T-helper 1 cell (primary cell): ENCODE data around the gene RBKS.
"Not testable (repeated sequence)": the region's sequence is repeated elsewhere in the genome, so short reads cannot be mapped to it uniquely, and the experiment has no call there.

ENCODE experiments used
- DNase-seq, 5 donors: peaks; one replicate each; pipeline ENCODE4 v3.0.0-alpha.2; 2012 to 2020

RBKS gene

DNA sequence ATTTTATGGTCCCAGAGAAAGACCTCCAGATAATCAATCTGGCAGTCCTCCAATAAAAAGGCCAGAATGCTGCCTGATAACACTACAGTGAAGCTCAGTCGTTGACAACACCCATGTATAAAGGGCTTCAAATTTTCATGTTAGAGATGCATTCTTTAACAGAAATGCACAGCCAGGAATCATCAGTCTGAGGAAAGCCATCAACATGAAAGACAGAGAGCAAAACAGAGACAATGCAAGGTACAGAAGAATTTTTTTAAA lies 14.1 kb upstream of the RBKS start:
- DNase-seq, result no peak

DNA sequence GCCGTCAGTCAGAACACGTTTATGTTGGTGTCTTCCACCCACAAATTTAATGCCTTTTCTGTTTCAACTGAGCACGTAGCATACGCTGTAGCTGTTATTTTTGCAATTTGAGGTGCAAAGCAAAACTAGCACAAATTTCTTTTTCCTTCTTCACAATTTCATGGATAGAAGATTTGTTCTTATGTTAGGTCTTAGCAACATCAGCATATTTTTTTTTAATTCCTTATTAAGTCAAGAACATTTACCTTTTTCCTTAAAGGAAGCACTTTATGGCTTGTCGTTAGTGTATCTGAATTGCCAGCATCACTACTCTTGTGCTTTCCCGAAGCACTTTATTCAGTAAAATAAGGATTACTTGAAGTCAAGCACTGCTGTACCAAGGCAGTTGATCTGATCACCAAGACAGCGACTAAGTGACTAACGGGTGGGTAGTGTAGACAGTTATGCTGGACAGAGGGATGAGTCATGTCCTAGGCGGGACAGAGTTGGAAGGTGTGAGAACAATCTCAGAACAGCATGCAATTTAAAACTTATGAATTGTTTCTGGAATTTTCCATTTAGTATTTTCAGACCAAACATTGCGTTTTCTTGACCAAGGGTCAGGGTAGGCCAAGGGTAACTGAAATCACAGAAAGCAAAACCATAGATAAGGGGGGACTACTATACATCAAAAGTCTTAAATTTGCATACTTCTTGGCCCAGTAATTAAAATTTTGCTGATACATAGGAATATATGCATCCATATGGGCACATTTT lies 13.6 kb upstream of the RBKS start:
- no peak for DNase-seq

DNA sequence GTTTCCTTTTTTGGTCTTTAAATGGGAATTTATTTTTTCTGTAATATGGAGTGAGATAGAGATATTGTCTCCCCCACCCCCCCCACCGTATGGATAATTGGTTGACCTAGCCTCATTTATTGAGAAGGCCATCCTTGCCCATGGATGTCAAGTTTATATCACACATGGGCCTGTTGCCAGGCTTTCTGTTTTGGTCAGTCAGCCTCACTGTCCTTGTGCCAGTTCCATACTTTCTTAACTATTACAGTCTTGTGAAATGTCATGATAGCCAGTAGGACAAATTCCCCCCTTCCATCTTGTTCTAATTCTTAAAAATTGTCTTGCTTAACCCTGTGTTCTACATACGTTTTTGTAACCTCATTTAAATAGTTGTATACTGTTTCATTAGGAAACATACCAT lies 12.8 kb upstream of the RBKS start:
- no peak for DNase-seq

DNA sequence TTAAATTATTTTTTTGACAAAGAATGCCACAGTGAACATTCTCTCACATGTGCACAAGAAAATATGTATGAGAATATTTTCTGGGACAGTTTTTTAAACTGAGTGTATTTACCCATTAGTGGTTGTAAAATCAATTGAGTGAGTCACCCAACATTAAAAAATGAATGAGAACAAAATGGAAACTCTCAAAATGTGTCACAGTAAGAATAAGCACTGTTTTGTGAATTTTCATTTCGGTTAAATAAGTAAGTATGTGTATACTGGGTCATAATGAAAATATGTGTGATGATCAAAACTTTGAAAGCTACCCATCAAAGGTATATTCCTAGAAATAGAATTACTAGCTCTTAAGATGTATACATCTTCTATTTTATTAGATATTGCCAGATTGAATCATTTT lies 11.9 kb upstream of the RBKS start:
- DNase-seq, result peak in 1 of 5 donors; percentile 44

DNA sequence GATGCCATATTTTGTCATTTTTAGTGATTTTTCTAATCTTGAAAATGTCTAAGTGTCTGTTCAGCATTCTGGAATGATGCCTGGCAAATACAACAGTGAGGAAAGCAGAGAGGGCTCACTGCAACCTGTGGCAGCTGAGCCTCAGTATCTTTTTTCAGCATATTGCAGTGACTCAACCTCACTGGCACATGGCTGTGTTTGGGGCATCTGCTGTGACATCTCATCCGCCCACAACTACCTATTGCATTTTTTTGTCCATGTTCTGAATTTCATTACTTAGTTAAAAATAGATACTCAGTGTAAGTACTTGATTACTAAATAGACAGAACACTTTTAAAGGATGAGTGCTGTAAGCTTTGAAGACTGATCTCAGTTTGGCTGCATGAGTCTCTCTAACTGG lies 11.0 kb upstream of the RBKS start:
- DNase-seq, result peak in 1 of 5 donors; percentile 37

DNA sequence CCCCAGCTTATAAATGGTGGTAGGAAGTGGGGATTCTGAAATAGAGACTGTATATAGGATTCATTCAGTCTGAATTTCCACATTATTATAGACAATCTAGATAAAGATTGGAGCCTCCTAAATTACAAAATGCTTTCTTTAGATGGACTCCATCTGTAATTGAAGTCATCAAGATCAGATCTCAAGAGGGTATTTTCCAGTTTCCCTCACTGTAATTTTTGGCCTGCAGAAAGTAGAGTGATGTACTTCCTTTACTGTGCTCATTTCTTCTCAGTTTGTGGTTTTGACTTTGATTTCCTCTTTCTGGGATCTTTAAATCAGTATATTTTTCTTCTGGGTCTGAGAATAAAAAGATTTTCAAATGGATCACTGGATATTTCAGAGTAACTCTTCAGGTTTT lies 7.5 kb upstream of the RBKS start:
- DNase-seq, result peak in 1 of 5 donors; percentile 21

DNA sequence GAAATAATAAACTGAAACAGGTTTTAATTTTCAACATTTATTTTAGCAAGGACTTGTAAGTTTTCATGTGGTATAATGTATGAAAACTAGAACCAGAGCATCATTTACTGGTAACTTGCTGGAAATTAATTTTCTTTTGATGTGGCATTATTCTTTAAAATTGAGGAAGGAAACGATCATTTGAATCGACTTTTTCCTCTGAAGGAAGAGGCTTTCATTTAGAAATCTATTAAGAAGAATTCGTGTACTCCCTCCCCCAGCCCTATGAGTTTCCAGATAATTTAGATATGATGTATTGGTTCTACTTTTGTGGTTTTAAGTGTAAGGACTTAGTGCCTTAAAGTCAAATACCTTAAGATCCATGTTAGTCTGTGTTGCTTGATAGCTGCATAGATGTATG lies 2.8 kb upstream of the RBKS start:
- no peak for DNase-seq

DNA sequence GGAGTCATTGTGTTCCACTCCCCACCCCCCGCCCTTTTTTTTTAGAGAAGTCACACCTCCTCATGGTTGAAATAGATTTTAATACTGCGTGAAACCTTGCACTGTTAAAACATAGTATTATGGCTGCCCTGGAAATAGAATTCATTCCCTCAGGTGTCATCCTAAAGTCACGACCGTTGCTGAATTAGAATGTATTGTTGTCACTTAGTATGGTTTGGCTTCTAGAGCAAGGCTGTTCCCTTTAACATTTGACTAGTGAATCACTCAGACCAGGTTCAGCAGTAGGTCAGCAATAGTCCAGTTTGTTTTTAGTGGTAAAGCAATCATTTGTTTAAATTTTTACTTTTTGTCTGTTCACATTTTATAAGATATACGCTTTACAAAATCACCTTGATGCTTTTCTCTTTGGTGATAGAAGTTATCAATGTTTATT lies 1.5 kb upstream of the RBKS start:
- DNase-seq, result no peak

DNA sequence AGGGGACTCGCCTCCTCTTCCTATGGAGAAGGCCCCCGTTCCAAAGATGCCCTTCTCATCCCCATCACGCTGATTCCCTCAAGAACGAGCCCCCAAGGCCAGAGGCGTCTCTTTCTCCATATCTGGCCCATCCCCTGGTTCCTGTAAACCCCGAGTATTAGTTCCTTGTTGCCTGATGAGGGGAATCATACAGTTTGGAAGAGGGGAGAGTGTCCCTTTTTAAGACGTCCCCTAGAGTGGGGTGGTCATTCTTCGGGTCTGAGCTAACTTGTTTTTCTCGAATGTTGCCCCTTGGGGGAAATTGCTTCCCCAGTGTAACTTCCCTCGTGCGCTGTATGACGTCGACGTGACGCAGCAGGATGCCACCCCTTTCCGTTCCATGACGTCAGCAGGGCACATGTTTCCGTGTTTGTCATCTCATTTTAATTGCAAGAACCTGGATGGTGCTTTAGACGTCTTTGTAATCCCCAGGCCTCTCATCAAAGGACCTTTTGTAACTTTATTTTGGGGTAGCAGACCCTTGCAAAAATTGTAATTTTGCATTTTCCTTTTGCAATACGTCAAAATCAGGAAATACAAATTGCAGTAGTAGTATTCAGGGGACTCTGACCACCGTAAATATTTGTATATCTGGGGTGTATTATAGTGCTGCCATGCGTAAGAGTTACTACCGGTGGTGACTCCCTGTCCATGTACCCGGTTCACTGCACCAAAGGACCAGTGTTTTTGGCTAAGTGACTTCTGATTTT lies 911 bp upstream of the RBKS start:
- peak; percentile 73 to 92 (median 89) for DNase-seq

DNA sequence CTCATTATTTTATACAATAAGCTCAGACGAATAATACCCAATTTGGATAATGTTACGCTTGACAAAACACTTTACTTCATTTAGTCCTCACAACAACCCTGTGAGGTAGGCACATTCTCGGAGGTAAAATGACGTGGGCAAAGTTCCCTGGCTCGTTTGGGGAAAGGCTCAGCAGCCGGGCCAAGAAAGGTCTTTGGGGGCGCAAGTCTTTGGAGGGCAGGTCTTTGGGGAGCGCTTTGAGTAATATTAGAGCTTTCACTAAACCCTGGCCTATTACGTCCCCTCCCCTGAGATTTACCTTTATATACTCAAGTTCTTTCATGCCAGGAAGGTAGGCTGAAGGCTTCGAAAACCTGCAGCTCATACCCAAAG lies 427 bp downstream of the RBKS start:
- no peak for DNase-seq

DNA sequence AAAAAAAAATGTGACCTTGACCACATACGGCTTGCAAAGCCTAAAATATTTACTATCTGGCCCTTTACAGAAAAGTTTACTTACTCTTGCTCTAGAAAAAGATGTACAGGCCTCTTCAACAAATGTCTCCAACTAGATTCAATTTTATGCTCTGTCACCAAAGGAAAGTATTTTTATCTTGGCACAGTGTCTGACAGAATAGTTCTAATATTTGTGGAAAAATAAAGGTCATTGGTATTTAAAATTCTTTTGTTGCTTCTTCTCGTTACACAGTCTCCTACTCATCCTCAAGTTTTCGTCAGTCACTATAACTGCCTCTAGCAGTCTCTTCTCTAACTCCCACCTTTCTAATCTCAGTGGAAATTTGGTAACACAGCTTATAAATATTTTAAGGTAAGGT lies 1.4 kb downstream of the RBKS start:
- DNase-seq, result no peak

DNA sequence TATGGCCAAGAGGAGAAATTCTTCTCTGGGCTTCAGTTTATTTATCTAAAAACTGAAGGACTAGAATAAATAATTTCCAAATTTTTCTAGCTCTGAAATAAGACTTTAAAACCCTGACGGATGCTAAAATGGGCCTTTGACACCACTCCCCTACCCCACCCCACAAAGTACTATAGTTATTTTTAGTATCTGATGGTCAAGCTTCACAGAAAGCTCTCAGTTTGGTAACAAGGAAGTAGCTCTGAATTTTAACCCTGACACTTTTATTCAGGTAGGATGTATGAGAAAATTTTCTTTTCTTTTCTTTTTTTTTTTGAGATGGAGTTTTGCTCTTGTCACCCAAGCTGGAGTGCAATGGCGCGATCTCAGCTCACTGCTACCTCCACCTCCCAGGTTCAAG lies 2.4 kb downstream of the RBKS start:
- no peak for DNase-seq

DNA sequence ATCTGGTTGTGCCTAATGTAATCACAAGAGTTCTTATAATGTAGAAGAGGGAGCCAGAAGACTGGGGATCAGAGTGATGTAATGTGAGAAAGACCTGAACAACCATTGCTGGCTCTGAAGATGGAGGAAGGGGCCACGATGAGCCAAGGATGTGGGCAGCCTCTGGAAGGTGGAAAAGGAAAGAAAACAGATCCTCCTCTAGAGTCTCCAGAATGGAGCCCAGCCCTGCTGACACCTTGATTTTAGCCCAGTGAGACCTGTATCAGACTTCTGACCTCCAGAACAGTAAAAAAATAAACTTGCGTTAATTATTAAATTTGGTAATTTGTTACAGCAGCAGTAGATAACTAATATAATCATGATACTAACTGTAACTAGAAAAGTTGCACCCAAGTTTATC lies 3.1 kb downstream of the RBKS start:
- no peak for DNase-seq

DNA sequence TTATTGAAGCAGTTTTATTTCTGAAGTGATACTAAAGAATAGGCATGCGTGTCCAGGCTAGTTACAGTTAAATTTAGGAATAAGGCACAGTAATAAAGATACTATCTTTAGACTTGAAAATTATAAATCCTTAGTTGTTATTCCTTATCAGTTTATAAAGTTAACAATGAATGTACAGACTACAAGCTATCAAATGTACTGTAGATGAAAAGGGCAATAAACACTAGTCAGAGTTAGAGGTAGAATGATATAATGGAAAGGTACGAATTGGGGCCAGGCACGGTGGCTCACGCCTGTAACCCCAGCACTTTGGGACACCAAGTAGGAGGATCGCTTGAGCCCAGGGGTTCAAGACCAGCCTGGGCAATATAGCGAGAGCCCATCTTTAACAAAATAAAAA lies 3.9 kb downstream of the RBKS start:
- DNase-seq, result no peak

DNA sequence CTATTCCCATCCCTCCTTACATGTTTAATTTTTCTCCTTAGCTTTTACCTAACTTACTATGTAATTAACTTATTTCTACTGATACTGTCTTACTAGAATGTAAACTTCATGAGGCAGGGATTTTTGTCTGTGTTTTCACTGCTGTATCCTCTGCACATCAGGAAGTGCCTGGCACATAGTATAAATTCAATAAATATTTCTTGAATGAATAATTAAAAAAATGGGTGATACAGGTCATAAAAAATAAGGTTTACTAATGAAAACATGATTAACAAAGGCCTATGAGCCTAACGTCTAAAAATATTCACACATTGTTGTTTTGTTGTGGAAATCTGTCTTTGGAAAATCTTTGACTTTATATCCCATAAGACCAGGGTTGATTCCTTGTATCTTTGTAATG lies 4.5 kb downstream of the RBKS start:
- no peak for DNase-seq

DNA sequence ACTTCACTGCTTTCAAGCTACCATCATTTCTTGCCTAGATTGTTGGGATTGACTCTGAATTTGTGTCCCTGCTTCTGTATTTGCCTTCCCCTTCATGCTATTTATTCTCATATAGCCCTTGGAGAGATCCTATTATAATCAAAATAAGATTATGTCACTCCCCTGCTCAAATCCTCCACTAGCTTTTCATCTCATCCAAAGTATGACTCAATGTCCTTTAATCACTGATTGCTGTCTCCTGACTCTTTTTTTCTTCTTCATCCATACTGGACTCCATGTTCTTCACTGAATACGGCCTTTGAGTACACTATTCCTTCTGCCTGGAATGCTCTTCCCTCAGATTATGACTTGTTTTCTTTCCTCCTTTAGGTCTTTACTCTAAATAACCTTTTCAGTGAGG lies 5.0 kb downstream of the RBKS start:
- DNase-seq, result no peak

DNA sequence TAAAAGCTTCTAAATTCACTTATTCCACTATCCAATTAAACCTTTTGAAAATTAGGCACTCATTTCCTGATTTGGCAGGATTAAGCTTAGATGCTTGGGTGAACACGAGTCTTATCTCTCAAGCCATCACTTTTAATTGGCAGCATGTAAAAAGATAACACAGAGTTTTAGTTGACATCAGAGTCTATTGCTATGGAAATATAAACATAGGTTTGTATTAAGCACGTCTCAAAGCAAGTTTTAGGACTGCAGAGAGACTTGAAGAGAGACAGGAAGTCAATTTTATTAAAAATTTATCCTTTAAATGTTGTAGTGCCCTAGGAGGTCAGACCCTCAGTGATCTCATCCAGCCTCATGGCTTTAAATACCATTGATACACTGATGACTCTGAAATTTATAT lies 5.6 kb downstream of the RBKS start:
- no peak for DNase-seq

DNA sequence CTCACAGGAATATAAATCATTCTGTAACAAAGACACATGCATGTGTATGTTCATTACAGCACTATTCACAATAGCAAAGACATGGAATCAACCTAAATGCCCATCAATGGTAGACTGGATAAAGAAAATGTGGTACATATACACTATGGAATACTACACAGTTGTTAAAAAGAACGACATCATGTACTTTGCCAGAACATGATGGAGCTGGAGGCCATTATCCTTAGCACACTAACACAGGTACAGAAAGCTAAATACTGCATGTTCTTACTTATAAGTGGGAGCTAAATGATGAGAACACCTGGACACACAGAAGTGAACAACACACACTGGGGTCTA lies 7.6 kb downstream of the RBKS start:
- not testable (repeated sequence) for DNase-seq

DNA sequence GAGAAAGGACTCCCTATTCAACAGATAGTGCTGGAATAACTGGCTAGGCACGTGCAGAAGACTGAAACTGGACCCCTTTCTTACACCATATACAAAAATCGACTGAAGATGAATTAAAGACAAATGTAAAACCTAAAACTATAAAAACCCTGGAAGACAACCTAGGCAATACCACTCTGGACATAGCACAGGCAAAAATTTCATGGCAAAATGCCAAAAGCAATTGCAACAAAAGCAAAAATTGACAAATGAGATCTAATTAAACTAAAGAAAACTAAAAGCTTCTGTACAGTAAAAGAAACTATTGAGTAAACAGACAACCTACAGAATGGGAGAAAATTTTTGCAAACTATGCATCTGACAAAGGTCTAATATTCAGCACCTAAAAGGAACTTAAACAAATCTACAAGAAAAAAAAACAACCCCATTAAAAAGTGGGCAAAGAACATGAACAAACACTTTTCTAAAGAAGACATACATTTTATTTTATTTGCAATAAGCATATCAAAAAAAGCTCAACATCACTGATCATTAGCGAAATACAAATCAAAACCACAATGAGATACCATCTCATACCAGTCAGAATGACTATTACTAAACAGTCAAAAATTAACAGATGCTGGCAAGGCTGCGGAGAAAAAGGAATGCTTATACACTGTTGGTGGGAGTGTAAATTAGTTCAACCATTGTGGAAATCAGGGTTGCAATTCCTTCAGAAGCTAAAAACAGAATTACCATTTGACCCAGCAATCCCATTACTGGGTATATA lies 8.2 kb downstream of the RBKS start:
- not testable (repeated sequence) for DNase-seq

DNA sequence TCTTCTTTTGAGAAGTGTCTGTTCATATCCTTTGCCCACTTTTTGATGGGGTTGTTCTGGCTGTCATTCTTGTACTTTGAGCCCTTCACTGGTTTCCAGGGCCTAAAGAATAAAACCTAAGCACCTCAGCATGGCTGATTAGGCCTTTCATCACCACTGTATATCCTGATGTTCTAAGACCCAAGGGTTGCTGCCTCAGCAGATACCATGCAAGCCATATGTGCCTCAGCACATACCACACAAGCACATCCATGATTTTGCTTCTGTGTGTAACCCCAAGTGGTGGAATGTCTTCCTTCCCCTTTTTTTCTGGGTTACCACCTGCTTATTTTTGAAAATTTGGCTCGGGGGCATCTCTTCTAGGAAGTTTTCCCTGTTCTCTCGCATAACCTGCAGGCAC lies 11.4 kb downstream of the RBKS start:
- DNase-seq, result no peak

DNA sequence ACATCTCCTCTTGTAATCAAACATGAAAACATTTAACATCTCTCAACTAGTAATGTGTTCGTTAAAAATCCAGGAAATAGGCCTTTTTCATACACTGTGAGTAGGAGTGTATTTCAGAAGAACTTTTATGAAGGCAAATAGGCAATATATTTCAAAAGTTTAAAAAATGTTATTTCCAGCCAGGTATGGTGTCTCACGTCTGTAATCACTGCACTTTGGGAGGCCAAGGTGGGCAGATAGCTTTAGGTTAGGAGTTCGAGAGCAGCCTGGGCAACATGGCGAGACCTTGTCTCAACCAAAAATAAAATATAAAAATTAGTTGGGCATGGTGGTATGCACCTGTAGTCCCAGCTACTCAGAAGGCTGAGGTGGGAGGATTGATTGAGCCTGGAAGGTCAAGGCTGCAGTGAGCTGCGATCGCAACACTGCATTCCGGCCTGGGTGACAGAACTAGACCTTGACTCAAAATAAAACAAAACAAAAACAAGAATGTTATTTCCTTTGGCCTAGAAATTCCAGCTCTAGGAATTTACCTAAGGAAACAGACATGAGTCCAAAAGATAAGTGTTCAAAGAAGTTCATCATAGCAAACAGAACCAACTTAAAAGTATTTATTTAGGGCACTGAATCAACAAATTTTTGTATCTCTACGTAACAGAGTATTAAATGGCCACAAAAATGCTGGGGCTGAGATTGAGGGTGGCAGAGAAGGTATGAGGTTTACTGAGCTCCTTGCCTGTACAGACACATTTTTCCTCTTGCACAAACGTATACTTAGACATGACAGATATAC lies 14.9 kb downstream of the RBKS start:
- no peak for DNase-seq

DNA sequence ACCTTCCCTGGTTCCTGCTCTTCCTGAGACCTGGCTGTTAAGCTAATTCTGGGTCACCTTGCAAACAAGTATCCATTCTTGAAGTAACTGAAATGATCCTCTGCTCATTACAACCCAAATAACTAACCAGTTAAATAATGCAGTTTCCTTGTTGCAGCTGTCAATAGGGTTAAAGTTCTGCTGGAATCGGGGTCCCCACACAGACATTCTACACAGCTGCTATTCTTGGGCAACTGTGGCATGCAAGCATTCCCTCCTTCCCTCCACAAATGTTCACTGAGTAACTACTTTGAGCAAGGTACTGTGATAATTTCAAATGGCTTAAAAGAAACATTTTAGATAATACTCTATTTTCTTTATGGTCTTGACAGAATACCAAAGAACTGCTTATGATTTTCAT lies 17.1 kb downstream of the RBKS start:
- DNase-seq, result no peak

DNA sequence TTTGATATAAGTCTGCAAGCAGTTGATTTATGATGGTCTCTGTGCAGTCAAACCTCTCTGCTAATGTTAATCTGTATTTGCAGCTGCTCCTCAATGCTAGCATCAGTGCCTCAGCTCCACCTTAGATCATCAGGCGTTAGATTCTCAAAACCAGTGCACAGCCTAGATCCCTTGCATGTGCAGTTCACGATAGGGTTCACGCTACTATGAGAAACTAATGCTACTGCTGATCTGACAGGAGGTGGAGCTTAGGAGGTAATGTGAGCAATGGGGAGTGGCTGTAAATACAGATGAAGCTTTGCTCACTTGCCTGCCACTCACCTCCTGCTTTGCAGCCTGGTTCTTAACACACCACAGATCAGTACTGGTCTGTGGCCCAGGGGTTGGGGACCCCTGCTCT lies 18.4 kb downstream of the RBKS start:
- DNase-seq, result no peak
